HG03196 (cell line): Measurements from ENCODE around the gene PEAK1.

ENCODE experiments used
- ATAC-seq: cut with Tn5 transposase; IDR thresholded peaks from one replicate; pipeline ENCODE4 v1.9.1; 2021; ENCODE audit not compliant: unreplicated experiment

Gene PEAK1

GRCh38 chr15:77419836-77420609 lies at the start of gene PEAK1:
Gene PEAK1 (minus strand): TSS chr15:77420104. CDS start chr15:77181926, 238,178 bp downstream.
- ATAC-seq = peak; percentile 89

- no peak for ATAC-seq
Observed at GRCh38 chr15:77468896-77469295, 49.0 kb upstream of the PEAK1 start.

- ATAC-seq = no peak
Observed at GRCh38 chr15:77466521-77466920, 46.6 kb upstream of the PEAK1 start.

- ATAC-seq = no peak
Observed at GRCh38 chr15:77464129-77464865, 44.4 kb upstream of the PEAK1 start.

- ATAC-seq = no peak
Observed at GRCh38 chr15:77461486-77461885, 41.6 kb upstream of the PEAK1 start.

GRCh38 chr15:77459031-77459430 lies 39.1 kb upstream of the PEAK1 start:
- no peak for ATAC-seq

GRCh38 chr15:77457905-77458265 lies 38.0 kb upstream of the PEAK1 start:
- no peak for ATAC-seq

GRCh38 chr15:77457191-77457904 lies 37.4 kb upstream of the PEAK1 start:
- no peak for ATAC-seq

- no peak for ATAC-seq
Observed at GRCh38 chr15:77456746-77457145, 36.8 kb upstream of the PEAK1 start.

GRCh38 chr15:77455696-77456321 lies 35.9 kb upstream of the PEAK1 start:
- ATAC-seq = no peak

GRCh38 chr15:77454951-77455350 lies 35.0 kb upstream of the PEAK1 start:
- no peak for ATAC-seq

- no peak for ATAC-seq
Observed at GRCh38 chr15:77454265-77454664, 34.4 kb upstream of the PEAK1 start.

GRCh38 chr15:77446840-77447390 lies 27.0 kb upstream of the PEAK1 start:
- no peak for ATAC-seq

- peak; percentile 77 for ATAC-seq
Observed at GRCh38 chr15:77440378-77440999, 20.6 kb upstream of the PEAK1 start.

- no peak for ATAC-seq
Observed at GRCh38 chr15:77437264-77437663, 17.4 kb upstream of the PEAK1 start.

GRCh38 chr15:77436822-77437221 lies 16.9 kb upstream of the PEAK1 start:
- ATAC-seq = no peak

- ATAC-seq = no peak
Observed at GRCh38 chr15:77430652-77431051, 10.7 kb upstream of the PEAK1 start.

GRCh38 chr15:77430213-77430612 lies 10.3 kb upstream of the PEAK1 start:
- no peak for ATAC-seq

- no peak for ATAC-seq
Observed at GRCh38 chr15:77426871-77427270, 7.0 kb upstream of the PEAK1 start.

GRCh38 chr15:77426377-77426776 lies 6.5 kb upstream of the PEAK1 start:
- no peak for ATAC-seq

GRCh38 chr15:77425104-77425503 lies 5.2 kb upstream of the PEAK1 start:
- ATAC-seq = no peak
